HepG2 (cell line): Measurements from ENCODE around the gene ZBTB20.

ENCODE experiments used
- CBX5 ChIP-seq: sonication (generic); formaldehyde crosslinking; IDR thresholded peaks from 2 replicates; pipeline ENCODE4 v1.4.0; 2020; ENCODE audit warnings: missing genetic modification reagents, borderline replicate concordance
- CCAR2 ChIP-seq: fragments of 200-400 bp; formaldehyde crosslinking; optimal IDR thresholded peaks from 2 replicates; pipeline ENCODE3; 2018; ENCODE audit warnings: low read depth, mild to moderate bottlenecking, low read length, moderate library complexity
- CEBPG ChIP-seq: IDR thresholded peaks from 2 replicates; pipeline ENCODE4 v1.6.1; 2016
- HDAC6 ChIP-seq: fragments of 200-600 bp; sonication (generic); IDR thresholded peaks from 2 replicates; pipeline ENCODE4 v1.7.0; 2017; ENCODE audit warnings: mild to moderate bottlenecking, antibody characterized with exemption, low read length, low read depth
- MEF2D ChIP-seq: sonication (generic); formaldehyde crosslinking; IDR thresholded peaks from 2 replicates; pipeline ENCODE4 v1.5.1; 2020; ENCODE audit warnings: mild to moderate bottlenecking, missing genetic modification reagents
- NFRKB ChIP-seq: fragments of 450-650 bp; IDR thresholded peaks from 2 replicates; pipeline ENCODE4 v1.6.1; 2017
- POLR2A ChIP-seq, 2 experiments: IDR thresholded peaks; 2 replicates each; pipeline ENCODE4 v1.6.1; 2011; ENCODE audit warnings: low read depth in 2 of 2, low read length in 2 of 2, mild to moderate bottlenecking in 1 of 2, moderate library complexity in 1 of 2; ENCODE audit not compliant: insufficient read depth in 1 of 2
- THAP9 ChIP-seq: sonication (generic); formaldehyde crosslinking; IDR thresholded peaks from 2 replicates; pipeline ENCODE4; 2020; ENCODE audit warnings: missing genetic modification reagents, mild to moderate bottlenecking, borderline replicate concordance
- ZFP91 ChIP-seq: sonication (generic); formaldehyde crosslinking; IDR thresholded peaks from 2 replicates; pipeline ENCODE4 v1.9.0; 2022; ENCODE audit warnings: missing genetic modification reagents, mild to moderate bottlenecking, borderline replicate concordance
- ZNF274 ChIP-seq: sonication (generic); formaldehyde crosslinking; IDR thresholded peaks from 2 replicates; pipeline ENCODE4 v1.5.1; 2020; ENCODE audit warnings: mild to moderate bottlenecking, missing genetic modification reagents
- ZNF331 ChIP-seq: sonication (generic); formaldehyde crosslinking; IDR thresholded peaks from 2 replicates; pipeline ENCODE4 v1.4.0; 2020; ENCODE audit warnings: missing genetic modification reagents
- ZNF768 ChIP-seq: sonication (generic); formaldehyde crosslinking; IDR thresholded peaks from 2 replicates; pipeline ENCODE4 v1.4.0; 2020; ENCODE audit warnings: missing genetic modification reagents

- no peak for TF ChIP-seq CCAR2
- TF ChIP-seq CEBPG, result no peak
- TF ChIP-seq NFRKB, result no peak
- no peak for TF ChIP-seq ZNF274 (CRISPR knock-in tag)
- no peak for TF ChIP-seq ZFP91 (CRISPR knock-in tag)
- TF ChIP-seq ZNF768 (CRISPR knock-in tag), result no peak
- TF ChIP-seq ZNF331, result no peak
- TF ChIP-seq THAP9 (CRISPR knock-in tag), result no peak
- TF ChIP-seq CBX5 (CRISPR knock-in tag), result no peak
- no peak for TF ChIP-seq POLR2A (IDR thresholded peaks at IDR 0.05; ENCODE audit: insufficient read depth in 1 of 2, low read depth in 2 of 2, low read length in 2 of 2)
- no peak for TF ChIP-seq MEF2D (CRISPR knock-in tag)
- TF ChIP-seq HDAC6, result no peak
Observed at GRCh38 chr3:114651555-114651954, 495.5 kb downstream of the ZBTB20 start.
